ENCODE data around the gene TRABD2B. TPM values are rescaled to one million over a fixed set of nuclear protein-coding genes. Genes with fewer than 3 reads are reported as not detected.

Gene TRABD2B
- total RNA-seq, 1 experiment from 2014 or later, result 2.0 TPM

DNA sequence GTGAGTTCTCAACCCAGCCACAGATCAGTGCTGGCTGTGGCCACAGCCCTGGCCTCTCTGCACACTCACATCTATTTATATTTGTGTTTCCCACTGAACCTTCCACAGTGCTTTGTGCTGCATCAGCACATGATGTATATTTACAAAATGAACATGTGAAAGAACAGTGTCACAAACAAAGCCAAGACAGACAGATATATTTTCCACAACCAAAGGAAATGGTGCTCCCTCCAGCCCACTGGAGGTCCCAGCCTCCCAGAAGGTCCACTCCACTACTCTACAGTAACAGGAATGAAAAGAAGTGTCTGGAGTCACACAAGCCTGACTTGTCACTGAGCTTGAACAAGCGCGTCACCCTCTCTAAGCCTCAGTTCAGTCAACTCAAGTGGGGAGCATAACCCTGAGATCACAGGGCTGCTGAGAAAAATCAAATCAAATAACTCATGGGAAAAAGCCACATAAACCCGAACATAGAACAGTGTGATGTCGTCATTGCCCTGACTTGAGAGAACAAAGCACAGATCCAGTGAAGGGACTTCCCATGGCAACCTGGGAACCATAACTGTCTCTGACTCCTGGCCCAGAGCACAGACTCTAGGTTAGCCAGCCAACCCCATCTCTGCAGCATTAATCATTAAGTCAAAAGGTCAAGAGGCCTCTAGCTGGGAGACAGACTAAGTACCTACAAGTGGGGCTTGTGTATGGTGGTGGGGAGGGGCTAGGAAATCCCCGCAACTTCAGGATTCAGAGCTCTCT is 121.2 kb downstream of the TRABD2B start:
- no peak for DNase-seq
- no peak overlapping the region for H3K4me3 ChIP-seq (ENCODE audit: insufficient read depth, low read depth, low read length)
- H3K36me3 ChIP-seq (replicated peaks; ENCODE audit: control insufficient read depth, insufficient read depth, low read length), result no peaks in the 10 kb centered on the region
- H3K27me3 ChIP-seq (ENCODE audit: control insufficient read depth, insufficient read depth, low read length), result no peaks in the 10 kb centered on the region

DNA sequence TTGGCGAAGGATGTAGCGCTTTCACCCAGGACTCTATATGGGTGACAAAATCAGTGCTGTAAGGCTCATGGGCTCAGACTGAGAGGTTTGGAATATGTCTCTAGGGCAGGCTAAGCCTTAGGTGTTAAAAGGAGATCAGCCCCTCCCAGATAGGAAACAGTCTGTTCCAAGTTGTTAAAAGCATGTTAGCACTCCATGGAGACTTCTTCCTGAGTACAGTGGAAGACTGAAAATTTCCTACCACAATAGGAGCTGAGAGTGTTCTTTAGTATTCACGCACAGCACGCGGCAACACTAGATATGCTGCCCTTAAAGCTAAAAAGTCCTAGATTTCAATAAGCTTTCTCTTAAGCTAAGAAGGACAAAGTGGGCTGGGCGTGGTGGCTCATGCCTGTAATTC is 122.1 kb downstream of the TRABD2B start:
- Histone ChIP-seq H3K27me3 (ENCODE audit: control insufficient read depth, insufficient read depth, low read length) (no peaks in the 10 kb centered on the region), H3K36me3 (replicated peaks; ENCODE audit: control insufficient read depth, insufficient read depth, low read length) (no peaks in the 10 kb centered on the region)

DNA sequence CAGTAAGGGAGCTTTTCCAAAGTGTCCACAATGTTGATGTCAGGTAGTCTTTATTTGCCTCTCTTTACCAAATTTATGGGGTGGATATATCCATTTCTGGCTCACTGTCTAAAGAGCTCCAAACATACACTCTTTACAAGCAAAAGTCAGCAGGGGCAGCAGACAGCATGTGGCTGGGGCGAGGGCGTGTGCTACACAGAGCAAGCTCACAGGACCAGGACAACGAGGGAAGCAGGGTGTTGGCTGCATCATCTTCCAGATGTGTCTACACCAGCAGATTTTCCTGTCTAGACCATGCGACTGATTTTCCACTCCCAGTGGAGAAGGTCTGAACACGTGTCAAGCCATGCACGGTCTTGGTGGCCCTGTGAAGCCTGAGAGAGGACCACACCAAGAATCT is 123.8 kb downstream of the TRABD2B start:
- no peak for DNase-seq

More for the DNA sequence above, 122.1 kb downstream of the TRABD2B start:
- no peak for DNase-seq
- H3K4me3 ChIP-seq (ENCODE audit: insufficient read depth, low read depth, low read length), result no peak overlapping the region

GRCh38 chr1:47872886-47873285 is 124.3 kb downstream of the TRABD2B start:
- Histone ChIP-seq H3K4me3 (ENCODE audit: insufficient read depth, low read depth, low read length) (no peak overlapping the region), H3K27me3 (ENCODE audit: control insufficient read depth, insufficient read depth, low read length) (no peaks in the 10 kb centered on the region), H3K36me3 (replicated peaks; ENCODE audit: control insufficient read depth, insufficient read depth, low read length) (no peaks in the 10 kb centered on the region)
- no peak for DNase-seq

More for the DNA sequence above, 123.8 kb downstream of the TRABD2B start:
- Histone ChIP-seq H3K36me3 (replicated peaks; ENCODE audit: control insufficient read depth, insufficient read depth, low read length) (no peaks in the 10 kb centered on the region), H3K4me3 (ENCODE audit: insufficient read depth, low read depth, low read length) (no peak overlapping the region), H3K27me3 (ENCODE audit: control insufficient read depth, insufficient read depth, low read length) (no peaks in the 10 kb centered on the region)

DNA sequence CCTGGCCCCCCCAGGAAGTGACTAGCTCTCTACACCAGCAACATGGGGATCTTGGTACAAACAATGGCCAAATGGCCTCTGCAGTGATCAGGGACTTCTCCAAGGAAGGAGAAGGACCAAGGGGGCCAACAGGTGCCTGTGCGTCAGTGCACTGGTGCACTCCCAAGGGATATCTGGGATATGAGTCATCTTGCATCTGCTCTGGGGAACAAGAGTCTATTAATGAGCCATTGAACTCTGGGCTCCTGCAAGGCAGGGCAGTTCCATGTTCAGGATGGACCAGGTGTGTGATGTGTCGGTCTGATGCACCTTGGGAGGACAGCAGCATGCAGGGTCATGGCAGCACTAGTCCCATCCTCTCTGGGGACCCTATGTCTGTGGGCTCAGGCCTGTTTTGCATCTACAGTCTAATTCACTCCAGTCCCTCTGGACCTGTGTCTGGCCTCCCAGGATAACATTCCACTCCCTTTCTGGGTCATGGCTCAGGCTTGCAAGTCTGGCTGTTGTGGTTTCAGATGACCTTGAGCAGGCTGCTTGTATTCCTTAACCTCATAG is 125.3 kb downstream of the TRABD2B start:
- Histone ChIP-seq H3K27me3 (ENCODE audit: control insufficient read depth, insufficient read depth, low read length) (no peaks in the 10 kb centered on the region), H3K36me3 (replicated peaks; ENCODE audit: control insufficient read depth, insufficient read depth, low read length) (no peaks in the 10 kb centered on the region), H3K4me3 (ENCODE audit: insufficient read depth, low read depth, low read length) (no peak overlapping the region)
- DNase-seq, result no peak

DNA sequence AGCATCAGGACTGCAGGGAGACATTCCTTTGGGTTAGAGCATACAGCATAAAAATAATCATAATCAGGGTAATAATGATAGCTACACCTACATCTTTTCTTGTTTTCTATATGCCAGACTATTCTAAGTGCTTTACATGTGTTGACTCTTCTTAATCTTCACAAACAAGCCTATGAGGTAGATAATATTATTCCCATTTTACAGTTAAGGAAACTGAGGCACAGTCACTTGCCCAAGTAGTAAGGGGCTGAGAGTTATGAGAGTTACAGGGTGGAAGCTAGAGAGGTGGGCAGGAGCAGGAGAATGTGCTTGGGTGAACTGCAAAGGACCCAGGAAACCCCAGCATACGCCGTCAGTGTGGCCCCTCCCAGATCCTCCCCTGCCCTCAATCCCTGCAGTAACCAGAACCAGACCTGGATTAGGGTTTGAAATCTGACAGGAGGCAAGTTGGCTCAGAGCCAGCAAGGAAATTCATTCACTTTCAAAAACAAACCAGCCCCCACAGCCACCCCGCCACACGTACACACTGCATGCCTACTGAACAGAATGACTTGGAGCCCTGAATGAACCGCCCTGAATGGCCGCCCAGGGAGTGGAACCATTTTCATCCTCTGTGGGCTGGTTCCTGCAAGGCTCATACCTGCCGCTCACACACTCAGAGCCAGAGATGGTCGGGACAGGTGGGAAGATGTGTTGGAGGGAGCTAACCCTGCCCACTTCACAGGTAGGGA is 126.1 kb downstream of the TRABD2B start:
- Histone ChIP-seq H3K36me3 (replicated peaks; ENCODE audit: control insufficient read depth, insufficient read depth, low read length) (no peaks in the 10 kb centered on the region), H3K4me3 (ENCODE audit: insufficient read depth, low read depth, low read length) (no peak overlapping the region), H3K27me3 (ENCODE audit: control insufficient read depth, insufficient read depth, low read length) (no peaks in the 10 kb centered on the region)
- DNase-seq, result no peak

DNA sequence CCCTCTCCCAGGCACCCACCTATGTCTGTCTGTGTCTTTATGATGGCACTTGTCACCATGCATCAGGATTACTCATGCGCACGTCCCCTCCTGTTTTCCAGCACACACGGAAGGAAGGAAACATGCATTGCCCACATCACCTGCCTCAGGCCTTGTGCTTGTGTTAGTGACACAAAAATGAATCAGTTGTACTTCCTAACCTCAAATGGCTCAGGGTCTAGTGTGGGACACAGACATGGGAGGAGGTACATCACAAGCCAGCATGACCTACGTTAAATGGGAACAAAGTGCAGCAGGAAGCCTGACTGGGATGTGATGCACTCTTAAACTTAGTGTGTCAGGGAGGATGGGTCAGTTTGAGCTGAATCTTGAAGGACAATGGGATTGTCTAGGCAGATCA is 126.7 kb downstream of the TRABD2B start:
- Histone ChIP-seq H3K36me3 (replicated peaks; ENCODE audit: control insufficient read depth, insufficient read depth, low read length) (no peaks in the 10 kb centered on the region), H3K27me3 (ENCODE audit: control insufficient read depth, insufficient read depth, low read length) (no peaks in the 10 kb centered on the region), H3K4me3 (ENCODE audit: insufficient read depth, low read depth, low read length) (no peak overlapping the region)
- DNase-seq, result no peak

- no peak for DNase-seq
- Histone ChIP-seq H3K36me3 (replicated peaks; ENCODE audit: control insufficient read depth, insufficient read depth, low read length) (no peaks in the 10 kb centered on the region), H3K4me3 (ENCODE audit: insufficient read depth, low read depth, low read length) (no peak overlapping the region), H3K27me3 (ENCODE audit: control insufficient read depth, insufficient read depth, low read length) (no peaks in the 10 kb centered on the region)
Measured at GRCh38 chr1:47868348-47868676, 128.9 kb downstream of the TRABD2B start.

GRCh38 chr1:47867438-47868347 is 129.5 kb downstream of the TRABD2B start:
- Histone ChIP-seq H3K36me3 (replicated peaks; ENCODE audit: control insufficient read depth, insufficient read depth, low read length) (no peaks in the 10 kb centered on the region), H3K4me3 (ENCODE audit: insufficient read depth, low read depth, low read length) (no peak overlapping the region), H3K27me3 (ENCODE audit: control insufficient read depth, insufficient read depth, low read length) (no peaks in the 10 kb centered on the region)
- no peak for DNase-seq

GRCh38 chr1:47866601-47867437 is 130.4 kb downstream of the TRABD2B start:
- no peak for DNase-seq
- H3K36me3 ChIP-seq (replicated peaks; ENCODE audit: control insufficient read depth, insufficient read depth, low read length), result no peaks in the 10 kb centered on the region
- H3K4me3 ChIP-seq (ENCODE audit: insufficient read depth, low read depth, low read length), result no peak overlapping the region
- H3K27me3 ChIP-seq (ENCODE audit: control insufficient read depth, insufficient read depth, low read length), result no peaks in the 10 kb centered on the region

- no peaks in the 10 kb centered on the region for H3K27me3 ChIP-seq (ENCODE audit: control insufficient read depth, insufficient read depth, low read length)
- no peaks in the 10 kb centered on the region for H3K36me3 ChIP-seq (replicated peaks; ENCODE audit: control insufficient read depth, insufficient read depth, low read length)
- no peak overlapping the region for H3K4me3 ChIP-seq (ENCODE audit: insufficient read depth, low read depth, low read length)
- DNase-seq, result no peak
Measured at GRCh38 chr1:47865881-47866535, 131.2 kb downstream of the TRABD2B start.

DNA sequence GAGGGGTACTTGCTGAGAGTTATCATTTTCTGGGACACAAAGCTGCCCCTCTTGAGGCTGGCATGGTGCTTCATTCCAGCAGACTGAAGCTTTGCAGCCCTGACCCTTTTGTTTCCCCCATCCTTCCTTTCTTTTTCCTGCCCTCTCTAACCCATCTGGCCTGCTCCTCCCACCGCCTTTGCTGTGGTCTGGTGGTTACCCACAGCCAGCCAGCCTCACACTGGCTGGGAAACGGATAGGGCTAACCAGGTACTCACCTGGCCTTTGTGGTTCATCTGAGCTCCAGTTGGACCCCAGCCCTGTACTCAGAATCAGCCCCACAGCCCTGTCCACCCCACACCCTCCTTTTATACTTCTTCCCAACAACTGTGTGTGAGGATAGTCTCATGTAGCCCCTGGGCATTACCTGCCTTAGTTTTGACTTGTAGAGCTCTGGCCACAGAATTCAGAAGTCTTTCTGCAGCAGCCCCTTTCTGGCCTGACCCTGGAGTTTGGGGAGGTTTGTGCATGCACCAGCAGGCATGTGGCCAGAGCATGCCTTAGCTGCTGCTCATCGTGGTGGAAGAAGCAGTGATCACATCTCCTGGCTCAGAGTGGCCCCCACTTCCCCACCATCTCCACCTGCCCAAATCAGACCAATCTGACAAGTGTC is 138.0 kb downstream of the TRABD2B start:
- H3K36me3 ChIP-seq (replicated peaks; ENCODE audit: control insufficient read depth, insufficient read depth, low read length), result no peaks in the 10 kb centered on the region
- H3K27me3 ChIP-seq (ENCODE audit: control insufficient read depth, insufficient read depth, low read length), result no peaks in the 10 kb centered on the region
- no peak overlapping the region for H3K4me3 ChIP-seq (ENCODE audit: insufficient read depth, low read depth, low read length)
- no peak for DNase-seq

DNA sequence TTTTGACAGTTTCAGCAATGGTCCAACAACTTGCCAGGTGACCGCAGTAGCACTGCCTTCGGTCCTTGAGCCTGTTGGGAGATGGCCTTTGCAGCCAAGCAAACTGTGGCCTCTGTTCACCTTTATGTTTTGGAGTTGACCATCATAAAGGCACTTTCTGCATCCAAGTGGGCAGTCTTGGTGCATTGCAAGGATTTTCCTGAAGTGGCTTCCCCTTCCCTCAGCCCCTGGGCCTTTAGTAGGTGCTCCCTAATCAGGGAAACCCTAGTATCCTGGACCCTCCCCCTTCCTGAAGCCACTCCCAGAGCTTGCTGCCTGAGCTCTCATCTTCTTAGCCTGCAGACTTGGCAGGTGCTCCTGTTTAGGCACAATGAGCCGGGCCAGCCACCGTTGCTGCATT is 140.2 kb downstream of the TRABD2B start:
- no peak overlapping the region for H3K4me3 ChIP-seq (ENCODE audit: insufficient read depth, low read depth, low read length)
- no peaks in the 10 kb centered on the region for H3K27me3 ChIP-seq (ENCODE audit: control insufficient read depth, insufficient read depth, low read length)
- no peak for DNase-seq
- no peaks in the 10 kb centered on the region for H3K36me3 ChIP-seq (replicated peaks; ENCODE audit: control insufficient read depth, insufficient read depth, low read length)

All from H7 (cell line).